Sigmoid colon (tissue), 7 donors: ENCODE results near the gene SEC14L6. TPM values are rescaled to one million over a fixed set of nuclear protein-coding genes. Genes with fewer than 3 reads are reported as not detected.

Experiments
- DNase-seq: peaks from one replicate; pipeline ENCODE4 v3.0.0-alpha.2; 2019
- H3K27ac ChIP-seq, 4 donors: fragments of 200-600 bp; sonication (generic); one replicate each; pipeline ENCODE4 v1.5.1; 2016 to 2019; ENCODE audit warnings: mild to moderate bottlenecking in 1 of 4
- H3K27me3 ChIP-seq, 3 donors: fragments of 200-600 bp; sonication (generic); one replicate each; pipeline ENCODE4 v1.5.1; 2019; ENCODE audit warnings: mild to moderate bottlenecking in 1 of 3
- H3K36me3 ChIP-seq, 4 donors: fragments of 200-600 bp; sonication (generic); one replicate each; pipeline ENCODE4 v1.5.1; 2016 to 2019
- H3K4me1 ChIP-seq, 4 donors: fragments of 200-600 bp; sonication (generic); one replicate each; pipeline ENCODE4 v1.5.1; 2017 to 2019
- H3K4me3 ChIP-seq, 4 donors: fragments of 200-600 bp; sonication (generic); one replicate each; pipeline ENCODE4 v1.5.1; 2017 to 2019; ENCODE audit warnings: mild to moderate bottlenecking in 2 of 4, moderate library complexity in 1 of 4
- H3K9me3 ChIP-seq, 4 donors: fragments of 200-600 bp in 3 of 4; sonication (generic) in 3 of 4; one replicate each; pipeline versions ENCODE4 v1.5.1 to v1.6.1; 2013 to 2019
- CTCF ChIP-seq, 4 experiments: fragments of 450-650 bp in 3 of 4; fragments of 200-600 bp in 1 of 4; IDR thresholded peaks; one replicate each; pipeline ENCODE4 v1.5.1; 2016 to 2019; ENCODE audit warnings: antibody characterized with exemption in 4 of 4, mild to moderate bottlenecking in 3 of 4, moderate library complexity in 2 of 4
- EP300 ChIP-seq, 4 donors: sonication (generic); formaldehyde crosslinking; IDR thresholded peaks; one replicate each; pipeline ENCODE4 v1.6.1; 2017; ENCODE audit warnings: antibody characterized with exemption in 4 of 4
- POLR2A ChIP-seq, 2 donors: fragments of 450-650 bp; IDR thresholded peaks; one replicate each; pipeline ENCODE4 v1.6.1; 2016; ENCODE audit warnings: antibody characterized with exemption in 2 of 2, mild to moderate bottlenecking in 2 of 2, moderate library complexity in 2 of 2
- POLR2AphosphoS5 ChIP-seq, 4 donors: sonication (generic); formaldehyde crosslinking; IDR thresholded peaks; one replicate each; pipeline ENCODE4 v1.6.1; 2017; ENCODE audit warnings: antibody characterized with exemption in 4 of 4
- WGBS, 2 donors: extraction: QIAGEN DNeasy Blood & Tissue Kit; methylation state at CpG; one replicate each; pipeline ENCODE4 v1.1.7; 2013; 5-methylcytosine and 5-hydroxymethylcytosine counted together
- intact Hi-C: fragments of 100-400 bp; cut with DNase I; formaldehyde crosslinking; loops from one replicate; pipeline ENCODE4 v1.15.1; 2023
- polyA plus RNA-seq, 3 donors: library from polyadenylated mRNA; stranded (reverse); fragments of 200-250 nt; gene quantifications; one replicate each; pipeline ENCODE4 v1.2.3, GENCODE V29; 2013
- total RNA-seq, 4 donors: library from RNA; depleted of rRNA; stranded (reverse); fragments of >200 nt; gene quantifications; one replicate each; pipeline ENCODE4 v1.1.0, GENCODE V29; 2016
- donor health status: healthy with polysubstance abuse.
- donor health status: Bipolar disorder and iron deficiency.
- donor health status: healthy.

The SEC14L6 gene
- total and polyA plus RNA-seq, 7 donors = 0.10 to 4.3 (median 0.62) TPM; not detected in 3

- no peak for TF ChIP-seq EP300 (IDR thresholded peaks at IDR 0.05)
- TF ChIP-seq POLR2A (IDR thresholded peaks at IDR 0.05) = no peak
- no peak for TF ChIP-seq CTCF (IDR thresholded peaks at IDR 0.05)
- no peak for TF ChIP-seq POLR2AphosphoS5 (IDR thresholded peaks at IDR 0.05)
- H3K27ac ChIP-seq = no peak overlapping the region
- DNase-seq = no peak
- intact Hi-C loops = no loop called here
- peaks cover 0 to 58% (median 20%) of the 10 kb centered on the region in 3 donors for H3K27me3 ChIP-seq
- no peaks in the 10 kb centered on the region for H3K9me3 ChIP-seq
- peaks cover 0 to 6% (median 0%) of the 10 kb centered on the region in 4 donors for H3K4me1 ChIP-seq
- H3K4me3 ChIP-seq = no peak overlapping the region
- H3K36me3 ChIP-seq = no peaks in the 10 kb centered on the region
- WGBS, 2 donors = 84 to 94% methylated on average over 4 of the region's 4 CpGs
Observed at GRCh38 chr22:30502153-30502552, 44.4 kb downstream of the SEC14L6 start.

- TF ChIP-seq EP300 (IDR thresholded peaks at IDR 0.05) (no peak), POLR2A (IDR thresholded peaks at IDR 0.05) (no peak), CTCF (IDR thresholded peaks at IDR 0.05) (no peak), POLR2AphosphoS5 (IDR thresholded peaks at IDR 0.05) (no peak)
- no peak overlapping the region for H3K4me3 ChIP-seq
- H3K36me3 ChIP-seq = no peaks in the 10 kb centered on the region
- H3K27me3 ChIP-seq = peaks cover 0 to 44% (median 16%) of the 10 kb centered on the region in 3 donors
- peaks cover 0 to 6% (median 0%) of the 10 kb centered on the region in 4 donors for H3K4me1 ChIP-seq
- no peak overlapping the region for H3K27ac ChIP-seq
- DNase-seq = no peak
- intact Hi-C loops = no loop called here
- 87 to 88% methylated on average over 6 of the region's 6 CpGs for WGBS, 2 donors
- no peaks in the 10 kb centered on the region for H3K9me3 ChIP-seq
Observed at GRCh38 chr22:30500628-30501027, 45.9 kb downstream of the SEC14L6 start.

GRCh38 chr22:30497466-30498150 is 48.9 kb downstream of the SEC14L6 start:
- Histone ChIP-seq H3K27ac (no peak overlapping the region), H3K4me1 (no peaks in the 10 kb centered on the region), H3K9me3 (no peaks in the 10 kb centered on the region), H3K4me3 (no peak overlapping the region), H3K27me3 (peaks cover 0 to 16% (median 0%) of the 10 kb centered on the region in 3 donors), H3K36me3 (no peaks in the 10 kb centered on the region)
- intact Hi-C loops = no loop called here
- DNase-seq = no peak
- TF ChIP-seq POLR2AphosphoS5 (IDR thresholded peaks at IDR 0.05) = no peak
- TF ChIP-seq CTCF (IDR thresholded peaks at IDR 0.05) = no peak
- no peak for TF ChIP-seq POLR2A (IDR thresholded peaks at IDR 0.05)
- TF ChIP-seq EP300 (IDR thresholded peaks at IDR 0.05) = no peak
- 59 to 80% methylated on average over 7 of the region's 7 CpGs for WGBS, 2 donors

- Histone ChIP-seq H3K27me3 (peaks cover 0 to 8% (median 0%) of the 10 kb centered on the region in 3 donors), H3K27ac (no peak overlapping the region), H3K4me1 (no peaks in the 10 kb centered on the region), H3K4me3 (no peak overlapping the region), H3K9me3 (no peaks in the 10 kb centered on the region), H3K36me3 (no peaks in the 10 kb centered on the region)
- intact Hi-C loops = no loop called here
- WGBS, 2 donors = 83 to 85% methylated on average over 14 of the region's 14 CpGs
- DNase-seq = no peak
- TF ChIP-seq EP300 (IDR thresholded peaks at IDR 0.05) = no peak
- TF ChIP-seq POLR2A (IDR thresholded peaks at IDR 0.05) = no peak
- no peak for TF ChIP-seq POLR2AphosphoS5 (IDR thresholded peaks at IDR 0.05)
- no peak for TF ChIP-seq CTCF (IDR thresholded peaks at IDR 0.05)
Observed at GRCh38 chr22:30495041-30495784, 51.3 kb downstream of the SEC14L6 start.
